Erythroblast (primary cell): Measurements from ENCODE around the gene TRAM2.

Source experiments
- DNase-seq, 2 experiments: peaks; one replicate each; lab custom pipeline; 2025; lab: John Stamatoyannopoulos, UW
- GATA1 ChIP-seq: IDR thresholded peaks from 2 replicates; pipeline ENCODE4 v1.6.1; 2011; ENCODE audit warnings: low read depth, mild to moderate bottlenecking, control low read depth, low read length, moderate library complexity
- POLR2A ChIP-seq: IDR thresholded peaks from 2 replicates; pipeline ENCODE4 v1.6.1; 2011; ENCODE audit warnings: mild to moderate bottlenecking, low read length

Gene TRAM2

GRCh38 chr6:52515219-52515960, 61.5 kb downstream of the TRAM2 start:
- TF ChIP-seq POLR2A (no peak), GATA1 (no peak)
- no peak for DNase-seq

- peak in 1 of 2 experiments; percentile 37 for DNase-seq
- TF ChIP-seq POLR2A (no peak), GATA1 (no peak)
Observed at GRCh38 chr6:52514514-52514913, 62.3 kb downstream of the TRAM2 start.

- peak in 1 of 2 experiments; percentile 27 for DNase-seq
- TF ChIP-seq POLR2A, result no peak
- TF ChIP-seq GATA1, result no peak
Observed at GRCh38 chr6:52513896-52514295, 63.0 kb downstream of the TRAM2 start.

GRCh38 chr6:52513464-52513863, 63.4 kb downstream of the TRAM2 start:
- TF ChIP-seq POLR2A (no peak), GATA1 (no peak)
- peak; percentile 52 to 58 for DNase-seq

GRCh38 chr6:52512199-52512598, 64.7 kb downstream of the TRAM2 start:
- no peak for DNase-seq
- TF ChIP-seq GATA1 (no peak), POLR2A (no peak)

- TF ChIP-seq POLR2A (no peak), GATA1 (no peak)
- DNase-seq, result peak in 1 of 2 experiments; percentile 6
Observed at GRCh38 chr6:52511572-52512151, 65.2 kb downstream of the TRAM2 start.

- TF ChIP-seq POLR2A (no peak), GATA1 (no peak)
- DNase-seq, result no peak
Observed at GRCh38 chr6:52511163-52511562, 65.7 kb downstream of the TRAM2 start.

- TF ChIP-seq GATA1 (no peak), POLR2A (no peak)
Observed at GRCh38 chr6:52510213-52510562, 66.7 kb downstream of the TRAM2 start.

GRCh38 chr6:52509281-52510212, 67.3 kb downstream of the TRAM2 start:
- DNase-seq, result no peak
- TF ChIP-seq POLR2A, result no peak
- no peak for TF ChIP-seq GATA1

More at GRCh38 chr6:52510213-52510562, 66.7 kb downstream of the TRAM2 start:
- DNase-seq, result no peak

- TF ChIP-seq GATA1, result no peak
- no peak for TF ChIP-seq POLR2A
- DNase-seq, result no peak
Observed at GRCh38 chr6:52508261-52508739, 68.6 kb downstream of the TRAM2 start.

- TF ChIP-seq POLR2A, result no peak
- TF ChIP-seq GATA1, result no peak
Observed at GRCh38 chr6:52507557-52508260, 69.2 kb downstream of the TRAM2 start.

GRCh38 chr6:52506476-52506875, 70.4 kb downstream of the TRAM2 start:
- TF ChIP-seq GATA1 (no peak), POLR2A (no peak)
- DNase-seq, result no peak

More at GRCh38 chr6:52507557-52508260, 69.2 kb downstream of the TRAM2 start:
- DNase-seq, result peak in 1 of 2 experiments; percentile 19
